Caco-2 (cell line): ENCODE measurements around the gene ITGAV. TPM values are rescaled to one million over a fixed set of nuclear protein-coding genes. Genes with fewer than 3 reads are reported as not detected.

Experiments
- BruUV-seq: library from RNA; stranded (reverse); fragments of 400-500 nt; replicated peaks from 2 replicates; lab custom pipeline; 2021; lab: Mats Ljungman, UMichigan
- CTCF ChIA-PET: fragments of 300-600 bp; sonication (Branson Sonifier 250); formaldehyde crosslinking; loops from one replicate; lab custom pipeline; 2022; ENCODE audit warnings: antibody characterized with exemption; lab: Charles Lee
- POLR2A ChIA-PET: fragments of 300-600 bp; sonication (Branson Sonifier 250); formaldehyde crosslinking; loops from one replicate; lab custom pipeline; 2022; ENCODE audit warnings: antibody characterized with exemption; lab: Charles Lee
- DNase-seq, 2 experiments: peaks; one replicate each; pipeline versions ENCODE4 v3.0.0 to v3.0.0-alpha.2; 2020 to 2022
- H3K27me3 ChIP-seq: replicated peaks from 2 replicates; pipeline ENCODE4 v1.6.0; 2011; ENCODE audit warnings: low read length; ENCODE audit not compliant: control insufficient read depth, insufficient read depth
- H3K36me3 ChIP-seq: 2 replicates; pipeline ENCODE4 v1.5.1; 2011; ENCODE audit warnings: low read length; ENCODE audit not compliant: control insufficient read depth, insufficient read depth
- H3K4me1 ChIP-seq: fragments of 250-450 bp; sonication (Bioruptor Pico); 2 replicates; pipeline ENCODE4 v1.5.1; 2020; ENCODE audit warnings: mild to moderate bottlenecking
- H3K4me3 ChIP-seq: 2 replicates; pipeline ENCODE4 v1.5.1; 2011; ENCODE audit warnings: low read depth, mild to moderate bottlenecking, control low read depth, low read length
- H3K9me3 ChIP-seq: fragments of 250-450 bp; sonication (Bioruptor Pico); 2 replicates; pipeline ENCODE4 v1.5.1; 2020; ENCODE audit warnings: mild to moderate bottlenecking, moderate library complexity
- H3K27ac Mint-ChIP-seq: one replicate; pipeline ENCODE4 v1.8.0; 2022; ENCODE audit warnings: mixed read lengths; ENCODE audit not compliant: unreplicated experiment
- H3K27me3 Mint-ChIP-seq: one replicate; pipeline ENCODE4 v1.8.0; 2022; ENCODE audit warnings: mixed read lengths; ENCODE audit not compliant: insufficient read depth, unreplicated experiment
- H3K36me3 Mint-ChIP-seq: one replicate; pipeline ENCODE4 v1.8.0; 2022; ENCODE audit warnings: mild to moderate bottlenecking, mixed read lengths; ENCODE audit not compliant: insufficient read depth, unreplicated experiment
- H3K4me1 Mint-ChIP-seq: one replicate; pipeline ENCODE4 v1.8.0; 2022; ENCODE audit warnings: low read depth, mixed read lengths; ENCODE audit not compliant: unreplicated experiment
- H3K4me3 Mint-ChIP-seq: one replicate; pipeline ENCODE4 v1.8.0; 2022; ENCODE audit warnings: mild to moderate bottlenecking, moderate library complexity, mixed read lengths; ENCODE audit not compliant: unreplicated experiment
- H3K9me3 Mint-ChIP-seq: one replicate; pipeline ENCODE4 v1.8.0; 2022; ENCODE audit warnings: mixed read lengths; ENCODE audit not compliant: unreplicated experiment
- intact Hi-C: fragments of 100-400 bp; cut with micrococcal nuclease; formaldehyde crosslinking; loops from one replicate; pipeline ENCODE4 v1.10.0; 2022; ENCODE audit not compliant: unreplicated experiment
- total RNA-seq: library from RNA; stranded (reverse); gene quantifications from 2 replicates; pipeline ENCODE4 v1.2.3, GENCODE V29; 2022
- TF ChIP-seq, protein P1 (sequence below), 2 experiments: fragments of 200-600 bp in 1 of 2; IDR thresholded peaks; 1 replicate in 1 of 2; 2 replicates in 1 of 2; pipeline versions ENCODE4 v1.5.1 to v1.8.0; 2011 to 2022; ENCODE audit warnings: antibody characterized with exemption in 1 of 2, control low read depth in 1 of 2, inconsistent platforms in 1 of 2, low read depth in 1 of 2, low read length in 1 of 2, mild to moderate bottlenecking in 1 of 2, moderate library complexity in 1 of 2; ENCODE audit not compliant: insufficient read depth in 1 of 2, severe bottlenecking in 1 of 2, unreplicated experiment in 1 of 2

Gene ITGAV
- total RNA-seq, 1 experiment from 2014 or later, result 42.6 TPM

DNA sequence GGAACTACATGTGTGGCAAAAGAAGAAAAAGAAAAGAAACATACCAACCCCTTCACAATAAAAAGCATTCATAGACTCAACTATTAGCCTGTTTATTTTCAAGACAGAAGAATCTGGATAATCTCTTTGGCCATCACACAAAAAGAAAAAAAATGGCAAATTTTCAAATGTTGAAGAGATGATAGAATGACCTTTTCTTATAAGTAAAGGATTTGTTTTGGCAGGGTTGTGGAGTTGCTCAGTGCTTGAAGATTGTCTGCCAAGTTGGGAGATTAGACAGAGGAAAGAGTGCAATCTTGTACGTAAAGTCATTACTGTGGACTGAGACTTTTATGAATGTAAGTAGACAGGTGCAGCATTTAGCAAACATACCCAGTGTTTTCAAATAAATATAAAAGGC lies 85.5 kb downstream of the ITGAV start:
- peaks cover 44% of the 10 kb centered on the region for H3K36me3 Mint-ChIP-seq
- peaks cover 2% of the 10 kb centered on the region for H3K36me3 ChIP-seq
- CTCF ChIA-PET, result no interaction called here

DNA sequence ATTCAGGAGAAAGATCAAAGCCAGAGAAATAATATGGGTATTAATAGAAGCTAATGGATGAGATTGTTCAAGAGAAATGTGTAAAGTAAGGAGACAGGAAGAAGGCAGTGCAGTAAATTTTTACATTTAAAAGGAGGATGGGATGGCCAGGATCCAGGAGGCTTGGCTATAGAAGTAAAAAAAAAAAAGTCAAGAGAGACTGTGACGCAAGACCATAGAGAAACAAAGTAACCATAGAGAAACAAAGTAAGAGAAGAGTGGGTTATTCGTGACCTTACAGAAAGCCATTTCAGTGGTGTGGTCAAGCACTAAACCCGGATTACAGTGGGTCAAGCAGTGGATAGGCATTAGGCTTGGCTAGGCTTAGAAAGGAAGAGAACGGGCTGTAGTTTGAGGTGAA lies 93.5 kb downstream of the ITGAV start:
- ChIA-PET POLR2A (no interaction called here), CTCF (no interaction called here)
- intact Hi-C loops, result loop anchor here (1.0 kb wide), 1 partner anchor 11 kb away; the partner anchor contains the start of gene FAM171B
- Mint-ChIP-seq H3K27me3 (no peaks in the 10 kb centered on the region), H3K4me1 (peaks cover 8% of the 10 kb centered on the region), H3K9me3 (peaks cover 14% of the 10 kb centered on the region), H3K4me3 (no peak overlapping the region), H3K36me3 (peaks cover 6% of the 10 kb centered on the region), H3K27ac (peak overlapping the region; percentile 0)
- no peaks in the 10 kb centered on the region for H3K36me3 ChIP-seq
- no peaks in the 10 kb centered on the region for H3K27me3 ChIP-seq
- no TSS peak for BruUV-seq
- H3K4me1 ChIP-seq, result no peaks in the 10 kb centered on the region
- no peak for DNase-seq
- TF ChIP-seq, protein P1, sequence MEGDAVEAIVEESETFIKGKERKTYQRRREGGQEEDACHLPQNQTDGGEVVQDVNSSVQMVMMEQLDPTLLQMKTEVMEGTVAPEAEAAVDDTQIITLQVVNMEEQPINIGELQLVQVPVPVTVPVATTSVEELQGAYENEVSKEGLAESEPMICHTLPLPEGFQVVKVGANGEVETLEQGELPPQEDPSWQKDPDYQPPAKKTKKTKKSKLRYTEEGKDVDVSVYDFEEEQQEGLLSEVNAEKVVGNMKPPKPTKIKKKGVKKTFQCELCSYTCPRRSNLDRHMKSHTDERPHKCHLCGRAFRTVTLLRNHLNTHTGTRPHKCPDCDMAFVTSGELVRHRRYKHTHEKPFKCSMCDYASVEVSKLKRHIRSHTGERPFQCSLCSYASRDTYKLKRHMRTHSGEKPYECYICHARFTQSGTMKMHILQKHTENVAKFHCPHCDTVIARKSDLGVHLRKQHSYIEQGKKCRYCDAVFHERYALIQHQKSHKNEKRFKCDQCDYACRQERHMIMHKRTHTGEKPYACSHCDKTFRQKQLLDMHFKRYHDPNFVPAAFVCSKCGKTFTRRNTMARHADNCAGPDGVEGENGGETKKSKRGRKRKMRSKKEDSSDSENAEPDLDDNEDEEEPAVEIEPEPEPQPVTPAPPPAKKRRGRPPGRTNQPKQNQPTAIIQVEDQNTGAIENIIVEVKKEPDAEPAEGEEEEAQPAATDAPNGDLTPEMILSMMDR (IDR thresholded peaks at IDR 0.05; ENCODE audit: insufficient read depth in 1 of 2, low read depth in 1 of 2, low read length in 1 of 2, severe bottlenecking in 1 of 2, unreplicated experiment in 1 of 2), result no peak
- no peak overlapping the region for H3K4me3 ChIP-seq
- peaks cover 3% of the 10 kb centered on the region; the same call in 1 of the 2 replicates for H3K9me3 ChIP-seq

More for the DNA sequence above, 85.5 kb downstream of the ITGAV start:
- Histone ChIP-seq H3K27me3 (no peaks in the 10 kb centered on the region), H3K9me3 (peaks cover 8% of the 10 kb centered on the region; the same call in 1 of the 2 replicates), H3K4me3 (no peak overlapping the region), H3K4me1 (no peaks in the 10 kb centered on the region)
- H3K4me1 Mint-ChIP-seq, result no peaks in the 10 kb centered on the region
- BruUV-seq, result no TSS peak
- intact Hi-C loops, result no loop called here
- H3K4me3 Mint-ChIP-seq, result no peak overlapping the region
- no peak overlapping the region for H3K27ac Mint-ChIP-seq
- peaks cover 17% of the 10 kb centered on the region for H3K9me3 Mint-ChIP-seq
- DNase-seq, result no peak
- H3K27me3 Mint-ChIP-seq, result no peaks in the 10 kb centered on the region
- TF ChIP-seq, protein P1 (IDR thresholded peaks at IDR 0.05; ENCODE audit: insufficient read depth in 1 of 2, low read depth in 1 of 2, low read length in 1 of 2, severe bottlenecking in 1 of 2, unreplicated experiment in 1 of 2), result no peak
- POLR2A ChIA-PET, result no interaction called here

- no peaks in the 10 kb centered on the region for H3K4me1 ChIP-seq
- Mint-ChIP-seq H3K4me3 (no peak overlapping the region), H3K27ac (no peak overlapping the region), H3K27me3 (no peaks in the 10 kb centered on the region), H3K4me1 (peaks cover 8% of the 10 kb centered on the region), H3K9me3 (peaks cover 16% of the 10 kb centered on the region), H3K36me3 (no peaks in the 10 kb centered on the region)
- DNase-seq, result no peak
- H3K36me3 ChIP-seq, result no peaks in the 10 kb centered on the region
- POLR2A ChIA-PET, result no interaction called here
- H3K9me3 ChIP-seq, result peaks cover 3% of the 10 kb centered on the region; the same call in 1 of the 2 replicates
- intact Hi-C loops, result no loop called here
- no peak overlapping the region for H3K4me3 ChIP-seq
- CTCF ChIA-PET, result interaction anchor here (0.6 kb wide), 1 partner anchor 202 kb away, joined by 3 read pairs; the partner anchor contains the start of gene ZC3H15
- TF ChIP-seq, protein P1 (IDR thresholded peaks at IDR 0.05; ENCODE audit: insufficient read depth in 1 of 2, low read depth in 1 of 2, low read length in 1 of 2, severe bottlenecking in 1 of 2, unreplicated experiment in 1 of 2), result no peak
- no peaks in the 10 kb centered on the region for H3K27me3 ChIP-seq
- BruUV-seq, result no TSS peak
These were observed 98.0 kb downstream of the ITGAV start for GRCh38 chr2:186687807-186688211.
